Caco-2 (cell line): ENCODE results near the gene HFM1. TPM values are rescaled to one million over a fixed set of nuclear protein-coding genes. Genes with fewer than 3 reads are reported as not detected.

Experiments used
- BruUV-seq: library from RNA; stranded (reverse); fragments of 400-500 nt; replicated peaks from 2 replicates; lab custom pipeline; 2021; lab: Mats Ljungman, UMichigan
- CTCF ChIA-PET: fragments of 300-600 bp; sonication (Branson Sonifier 250); formaldehyde crosslinking; loops from one replicate; lab custom pipeline; 2022; ENCODE audit warnings: antibody characterized with exemption; lab: Charles Lee
- POLR2A ChIA-PET: fragments of 300-600 bp; sonication (Branson Sonifier 250); formaldehyde crosslinking; loops from one replicate; lab custom pipeline; 2022; ENCODE audit warnings: antibody characterized with exemption; lab: Charles Lee
- DNase-seq, 2 experiments: peaks; one replicate each; pipeline versions ENCODE4 v3.0.0 to v3.0.0-alpha.2; 2020 to 2022
- H3K27me3 ChIP-seq: replicated peaks from 2 replicates; pipeline ENCODE4 v1.6.0; 2011; ENCODE audit warnings: low read length; ENCODE audit not compliant: control insufficient read depth, insufficient read depth
- H3K36me3 ChIP-seq: 2 replicates; pipeline ENCODE4 v1.5.1; 2011; ENCODE audit warnings: low read length; ENCODE audit not compliant: control insufficient read depth, insufficient read depth
- H3K4me1 ChIP-seq: fragments of 250-450 bp; sonication (Bioruptor Pico); 2 replicates; pipeline ENCODE4 v1.5.1; 2020; ENCODE audit warnings: mild to moderate bottlenecking
- H3K4me3 ChIP-seq: 2 replicates; pipeline ENCODE4 v1.5.1; 2011; ENCODE audit warnings: low read depth, mild to moderate bottlenecking, control low read depth, low read length
- H3K9me3 ChIP-seq: fragments of 250-450 bp; sonication (Bioruptor Pico); 2 replicates; pipeline ENCODE4 v1.5.1; 2020; ENCODE audit warnings: mild to moderate bottlenecking, moderate library complexity
- H3K27ac Mint-ChIP-seq: one replicate; pipeline ENCODE4 v1.8.0; 2022; ENCODE audit warnings: mixed read lengths; ENCODE audit not compliant: unreplicated experiment
- H3K27me3 Mint-ChIP-seq: one replicate; pipeline ENCODE4 v1.8.0; 2022; ENCODE audit warnings: mixed read lengths; ENCODE audit not compliant: insufficient read depth, unreplicated experiment
- H3K36me3 Mint-ChIP-seq: one replicate; pipeline ENCODE4 v1.8.0; 2022; ENCODE audit warnings: mild to moderate bottlenecking, mixed read lengths; ENCODE audit not compliant: insufficient read depth, unreplicated experiment
- H3K4me1 Mint-ChIP-seq: one replicate; pipeline ENCODE4 v1.8.0; 2022; ENCODE audit warnings: low read depth, mixed read lengths; ENCODE audit not compliant: unreplicated experiment
- H3K4me3 Mint-ChIP-seq: one replicate; pipeline ENCODE4 v1.8.0; 2022; ENCODE audit warnings: mild to moderate bottlenecking, moderate library complexity, mixed read lengths; ENCODE audit not compliant: unreplicated experiment
- H3K9me3 Mint-ChIP-seq: one replicate; pipeline ENCODE4 v1.8.0; 2022; ENCODE audit warnings: mixed read lengths; ENCODE audit not compliant: unreplicated experiment
- CTCF ChIP-seq, 2 experiments: fragments of 200-600 bp in 1 of 2; IDR thresholded peaks; 1 replicate in 1 of 2; 2 replicates in 1 of 2; pipeline versions ENCODE4 v1.5.1 to v1.8.0; 2011 to 2022; ENCODE audit warnings: antibody characterized with exemption in 1 of 2, control low read depth in 1 of 2, inconsistent platforms in 1 of 2, low read depth in 1 of 2, low read length in 1 of 2, mild to moderate bottlenecking in 1 of 2, moderate library complexity in 1 of 2; ENCODE audit not compliant: insufficient read depth in 1 of 2, severe bottlenecking in 1 of 2, unreplicated experiment in 1 of 2
- intact Hi-C: fragments of 100-400 bp; cut with micrococcal nuclease; formaldehyde crosslinking; loops from one replicate; pipeline ENCODE4 v1.10.0; 2022; ENCODE audit not compliant: unreplicated experiment
- total RNA-seq: library from RNA; stranded (reverse); gene quantifications from 2 replicates; pipeline ENCODE4 v1.2.3, GENCODE V29; 2022

HFM1 gene
- total RNA-seq, 1 experiment from 2014 or later: 0.48 TPM

GRCh38 chr1:91245435-91245834 is 159.2 kb downstream of the HFM1 start:
- Mint-ChIP-seq H3K4me1 (no peaks in the 10 kb centered on the region), H3K36me3 (no peaks in the 10 kb centered on the region), H3K9me3 (no peaks in the 10 kb centered on the region), H3K4me3 (no peak overlapping the region), H3K27ac (no peak overlapping the region), H3K27me3 (peaks cover 3% of the 10 kb centered on the region)
- Histone ChIP-seq H3K36me3 (no peaks in the 10 kb centered on the region), H3K4me3 (no peak overlapping the region), H3K27me3 (no peaks in the 10 kb centered on the region), H3K9me3 (no peaks in the 10 kb centered on the region), H3K4me1 (no peaks in the 10 kb centered on the region)
- no TSS peak for BruUV-seq
- intact Hi-C loops: no loop called here
- ChIA-PET CTCF (interaction anchor here (1.4 kb wide), 1 partner anchor 79 kb away, joined by 6 read pairs; no protein-coding TSS in a partner anchor), POLR2A (no interaction called here)
- no peak for DNase-seq
- no peak for TF ChIP-seq CTCF (IDR thresholded peaks at IDR 0.05; ENCODE audit: insufficient read depth in 1 of 2, low read depth in 1 of 2, low read length in 1 of 2, severe bottlenecking in 1 of 2, unreplicated experiment in 1 of 2)

- peaks cover 3% of the 10 kb centered on the region for H3K27me3 Mint-ChIP-seq
- no peak for TF ChIP-seq CTCF (IDR thresholded peaks at IDR 0.05; ENCODE audit: insufficient read depth in 1 of 2, low read depth in 1 of 2, low read length in 1 of 2, severe bottlenecking in 1 of 2, unreplicated experiment in 1 of 2)
- ChIA-PET CTCF (interaction anchor here (1.4 kb wide), 1 partner anchor 79 kb away, joined by 6 read pairs; no protein-coding TSS in a partner anchor), POLR2A (no interaction called here)
- Histone ChIP-seq H3K27me3 (no peaks in the 10 kb centered on the region), H3K4me3 (no peak overlapping the region), H3K9me3 (no peaks in the 10 kb centered on the region), H3K4me1 (no peaks in the 10 kb centered on the region), H3K36me3 (no peaks in the 10 kb centered on the region)
- H3K4me1 Mint-ChIP-seq: no peaks in the 10 kb centered on the region
- BruUV-seq: no TSS peak
- no peaks in the 10 kb centered on the region for H3K9me3 Mint-ChIP-seq
- no peak for DNase-seq
- no peaks in the 10 kb centered on the region for H3K36me3 Mint-ChIP-seq
- no peak overlapping the region for H3K4me3 Mint-ChIP-seq
- intact Hi-C loops: no loop called here
- no peak overlapping the region for H3K27ac Mint-ChIP-seq
These were observed 159.9 kb downstream of the HFM1 start for GRCh38 chr1:91244737-91245136.

- no peak for DNase-seq
- H3K4me3 ChIP-seq: no peak overlapping the region
- CTCF ChIA-PET: no interaction called here
- POLR2A ChIA-PET: no interaction called here
- no peaks in the 10 kb centered on the region for H3K4me1 ChIP-seq
- H3K27ac Mint-ChIP-seq: no peak overlapping the region
- H3K27me3 Mint-ChIP-seq: peaks cover 3% of the 10 kb centered on the region
- no TSS peak for BruUV-seq
- H3K4me1 Mint-ChIP-seq: no peaks in the 10 kb centered on the region
- intact Hi-C loops: no loop called here
- H3K9me3 Mint-ChIP-seq: no peaks in the 10 kb centered on the region
- no peak overlapping the region for H3K4me3 Mint-ChIP-seq
- no peaks in the 10 kb centered on the region for H3K27me3 ChIP-seq
- no peaks in the 10 kb centered on the region for H3K36me3 ChIP-seq
- H3K9me3 ChIP-seq: no peaks in the 10 kb centered on the region
- TF ChIP-seq CTCF (IDR thresholded peaks at IDR 0.05; ENCODE audit: insufficient read depth in 1 of 2, low read depth in 1 of 2, low read length in 1 of 2, severe bottlenecking in 1 of 2, unreplicated experiment in 1 of 2): no peak
- no peaks in the 10 kb centered on the region for H3K36me3 Mint-ChIP-seq
These were observed 161.5 kb downstream of the HFM1 start for GRCh38 chr1:91243171-91243570.
